HG03175 (cell line): Measurements from ENCODE around the gene SNX15.

Source experiments
- ATAC-seq: cut with Tn5 transposase; IDR thresholded peaks from one replicate; pipeline ENCODE4 v1.9.1; 2021; ENCODE audit warnings: mild to moderate bottlenecking, moderate library complexity; ENCODE audit not compliant: unreplicated experiment

SNX15 gene

GRCh38 chr11:65055538-65055937 lies 28.3 kb downstream of the SNX15 start:
- no peak for ATAC-seq

GRCh38 chr11:65056999-65057398 lies 29.8 kb downstream of the SNX15 start:
- ATAC-seq: no peak

DNA sequence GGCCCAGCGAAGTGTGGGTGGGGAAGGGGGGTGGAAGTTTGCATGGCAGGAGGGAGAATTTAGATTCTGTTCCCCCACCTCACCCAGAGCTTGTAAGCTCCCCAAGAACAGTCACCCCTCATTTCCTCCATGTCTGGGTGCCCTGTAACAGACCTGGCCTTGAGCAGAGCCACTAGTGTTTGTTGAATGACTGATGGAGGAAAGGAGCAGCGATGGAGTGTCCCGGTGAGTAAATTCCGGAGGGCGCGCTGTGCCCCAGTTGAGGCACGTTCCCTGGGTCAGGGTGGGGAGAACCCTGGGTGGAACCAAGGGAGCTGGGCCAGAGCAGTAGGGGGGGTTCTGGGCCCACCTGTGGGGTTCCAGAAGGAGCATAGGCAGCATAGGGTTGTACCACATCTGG lies 30.3 kb downstream of the SNX15 start:
- ATAC-seq: no peak

DNA sequence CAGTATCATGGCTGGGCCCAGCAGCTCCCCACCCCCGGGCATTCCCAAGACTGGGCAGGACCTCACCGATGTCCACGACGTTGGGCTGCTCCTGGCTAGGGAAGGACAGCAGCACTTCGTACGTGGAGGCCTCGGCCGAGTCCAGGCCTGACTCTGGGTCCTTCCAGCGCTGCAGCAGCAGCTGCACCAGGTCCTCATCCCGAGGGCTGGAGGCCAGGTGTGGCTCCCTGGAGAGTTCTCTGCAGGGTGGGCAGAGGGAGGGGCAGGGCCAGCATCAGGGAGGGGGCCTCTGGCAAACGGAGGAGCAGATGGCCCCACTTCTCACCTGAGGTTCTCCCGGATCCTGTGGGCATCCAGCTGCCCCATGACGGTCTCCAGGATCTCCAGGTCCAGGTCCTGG lies 30.8 kb downstream of the SNX15 start:
- no peak for ATAC-seq

DNA sequence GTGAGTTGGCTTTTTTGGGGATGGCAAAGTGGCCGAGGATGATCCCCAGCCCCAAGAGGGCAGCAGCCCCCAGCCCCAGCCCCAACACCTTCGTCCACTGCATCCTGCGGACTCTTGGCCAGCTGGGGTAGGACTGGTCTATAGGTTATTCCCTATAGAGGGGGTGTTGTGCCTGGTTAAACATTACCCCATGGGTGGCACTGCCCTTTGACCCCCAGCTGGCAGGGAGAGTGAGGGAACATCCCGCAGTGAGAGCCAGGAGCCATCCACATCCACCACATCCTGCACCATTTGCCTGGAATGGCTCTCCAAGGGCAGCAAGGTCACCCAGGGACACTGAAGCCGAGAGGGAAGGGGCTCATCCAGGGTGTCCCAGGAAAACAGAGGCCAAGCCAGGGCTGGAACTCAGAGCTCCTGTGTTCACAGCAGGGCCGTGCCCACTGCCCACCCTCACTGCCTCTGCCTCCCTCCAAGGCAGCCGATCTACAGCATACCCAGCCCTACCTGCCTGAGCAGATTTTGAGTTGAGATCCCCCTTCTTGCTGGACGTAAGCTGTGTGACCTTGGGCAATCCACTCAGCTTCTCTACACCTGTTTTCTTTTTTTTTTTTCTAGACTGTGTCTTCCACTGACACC lies 31.3 kb downstream of the SNX15 start, which contains the start of gene NAALADL1:
NAALADL1 (minus strand) TSS at position 135 of the 636 bp plus-strand sequence; CDS start at position 103, 32 bp downstream.
- ATAC-seq: no peak

GRCh38 chr11:65059523-65059922 lies 32.3 kb downstream of the SNX15 start:
- ATAC-seq: no peak

DNA sequence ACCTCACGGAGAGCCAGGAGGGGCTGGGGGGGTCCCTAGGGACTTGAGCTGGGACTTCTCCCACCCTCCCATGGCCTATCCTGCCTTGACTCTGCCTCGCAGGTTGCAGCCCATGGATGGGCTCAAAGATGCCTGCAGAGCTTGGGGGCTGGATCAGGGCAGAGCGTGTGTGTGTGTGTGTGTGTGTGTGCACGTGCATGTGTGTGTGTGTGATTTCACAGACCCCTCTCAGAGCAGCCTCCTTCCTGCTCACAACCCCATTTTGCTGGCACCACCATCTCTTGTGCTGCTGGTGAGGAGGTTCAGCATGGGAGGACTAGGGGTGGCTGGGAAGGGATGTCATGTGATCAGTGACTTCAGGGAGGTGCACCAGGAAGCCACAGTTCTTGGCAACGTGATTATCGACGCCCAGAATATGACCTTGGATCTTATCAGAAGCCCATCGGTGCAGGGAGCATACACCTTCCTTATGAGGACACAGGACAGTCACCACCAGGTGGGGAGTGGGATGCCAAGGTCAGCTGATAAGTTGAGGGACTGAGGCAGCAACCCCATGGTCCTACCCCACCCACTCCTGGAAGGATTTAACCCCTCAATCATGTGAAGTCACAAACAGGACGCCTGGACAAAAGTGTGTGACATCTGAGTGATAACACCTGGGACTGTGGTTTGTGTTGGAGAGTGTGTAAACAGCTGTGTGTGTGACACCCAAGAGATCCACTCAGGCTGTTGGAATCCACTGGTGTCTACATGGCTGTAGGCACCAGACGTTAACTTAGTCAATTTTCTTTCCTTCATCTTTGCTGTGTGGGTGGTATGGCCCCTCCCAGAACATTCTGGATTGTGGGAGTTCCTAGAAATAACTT lies 33.0 kb downstream of the SNX15 start:
- ATAC-seq: no peak

DNA sequence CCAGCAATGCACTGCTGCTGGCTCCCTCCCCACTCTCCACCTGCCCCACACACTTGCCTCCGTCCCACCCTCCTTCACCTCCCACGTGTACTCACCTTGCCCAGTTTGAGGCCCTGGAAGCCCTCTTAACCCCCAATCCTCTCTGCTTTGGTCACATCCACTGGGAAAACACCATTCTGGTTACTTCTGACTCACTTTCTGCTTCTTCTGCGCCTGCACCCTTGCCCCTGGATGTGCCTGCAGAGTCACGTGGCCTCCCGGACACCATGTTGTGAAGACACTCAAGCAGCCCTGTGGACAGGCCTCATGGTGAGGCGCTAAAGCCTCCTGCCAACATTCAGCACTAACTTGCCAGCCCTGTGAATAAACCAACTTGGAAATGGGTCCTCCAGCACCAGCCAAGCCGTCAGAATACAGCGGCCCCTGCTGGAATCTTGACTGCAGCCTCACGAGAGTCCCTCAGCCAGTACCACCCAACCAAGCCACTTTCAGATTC lies 33.7 kb downstream of the SNX15 start:
- ATAC-seq: no peak

- no peak for ATAC-seq
Measured at GRCh38 chr11:65063532-65063931, 36.3 kb downstream of the SNX15 start.

DNA sequence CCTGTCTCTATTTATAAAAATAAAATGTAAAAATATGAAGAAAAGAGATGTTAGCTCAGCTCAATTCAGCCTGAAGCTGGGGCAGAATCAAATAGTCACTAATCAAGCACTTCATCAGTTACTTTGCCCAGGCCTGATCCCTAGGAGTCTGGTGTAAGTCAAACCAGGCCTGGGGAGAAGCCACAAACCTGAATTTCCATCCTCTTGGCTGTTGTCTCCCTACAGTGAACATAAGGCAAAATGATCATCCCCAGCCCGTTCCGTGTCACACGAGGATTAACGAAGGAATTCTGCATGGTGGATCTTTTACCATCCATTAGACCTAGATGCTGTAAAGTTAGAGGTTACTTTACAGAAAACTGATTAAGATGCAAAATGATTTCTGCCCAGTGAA lies 37.6 kb downstream of the SNX15 start:
- no peak for ATAC-seq

DNA sequence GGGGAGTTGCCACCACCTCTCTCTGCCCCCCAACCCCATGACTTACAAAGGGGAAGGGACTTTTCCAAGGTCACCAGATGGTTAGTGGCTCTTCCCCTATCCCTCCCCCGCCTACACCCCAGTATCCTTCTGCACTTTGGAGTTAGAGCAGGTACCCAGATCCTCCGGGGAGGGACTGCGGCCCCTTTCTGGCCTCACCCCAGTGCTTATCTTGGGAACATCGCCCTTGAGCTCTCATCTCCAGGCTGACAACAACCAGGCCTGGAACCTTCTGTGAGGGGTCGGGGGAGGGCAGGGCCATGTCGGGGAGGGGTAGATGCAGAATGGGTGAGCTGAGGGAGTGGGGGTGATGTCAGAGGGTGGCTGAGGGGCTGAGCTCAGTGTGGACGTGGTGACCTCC lies 38.6 kb downstream of the SNX15 start:
- no peak for ATAC-seq

GRCh38 chr11:65066315-65066714 lies 39.1 kb downstream of the SNX15 start:
- no peak for ATAC-seq

- ATAC-seq: no peak
Measured at GRCh38 chr11:65066805-65067291, 39.6 kb downstream of the SNX15 start.

DNA sequence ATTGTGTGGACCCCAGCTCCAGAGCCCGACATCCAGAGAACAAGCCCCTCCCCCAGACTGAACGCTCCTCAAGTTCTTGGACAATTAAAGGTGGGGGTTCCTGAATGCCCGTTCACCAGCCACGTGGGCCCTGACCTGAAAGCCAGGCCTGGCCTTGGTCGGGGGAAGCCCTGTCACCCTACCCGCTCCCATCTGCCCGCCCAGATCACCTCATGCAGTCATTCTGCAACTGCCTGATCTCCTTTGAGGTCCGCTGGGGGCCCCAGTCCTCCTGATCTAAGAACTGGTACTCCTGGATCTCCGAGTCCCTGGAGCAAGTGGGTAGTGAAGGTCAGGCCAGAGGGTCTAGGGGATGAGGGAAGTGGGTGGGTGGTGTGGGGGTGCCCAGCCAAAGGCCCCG lies 40.2 kb downstream of the SNX15 start:
- no peak for ATAC-seq

- ATAC-seq: no peak
Measured at GRCh38 chr11:65069217-65069616, 42.0 kb downstream of the SNX15 start.

DNA sequence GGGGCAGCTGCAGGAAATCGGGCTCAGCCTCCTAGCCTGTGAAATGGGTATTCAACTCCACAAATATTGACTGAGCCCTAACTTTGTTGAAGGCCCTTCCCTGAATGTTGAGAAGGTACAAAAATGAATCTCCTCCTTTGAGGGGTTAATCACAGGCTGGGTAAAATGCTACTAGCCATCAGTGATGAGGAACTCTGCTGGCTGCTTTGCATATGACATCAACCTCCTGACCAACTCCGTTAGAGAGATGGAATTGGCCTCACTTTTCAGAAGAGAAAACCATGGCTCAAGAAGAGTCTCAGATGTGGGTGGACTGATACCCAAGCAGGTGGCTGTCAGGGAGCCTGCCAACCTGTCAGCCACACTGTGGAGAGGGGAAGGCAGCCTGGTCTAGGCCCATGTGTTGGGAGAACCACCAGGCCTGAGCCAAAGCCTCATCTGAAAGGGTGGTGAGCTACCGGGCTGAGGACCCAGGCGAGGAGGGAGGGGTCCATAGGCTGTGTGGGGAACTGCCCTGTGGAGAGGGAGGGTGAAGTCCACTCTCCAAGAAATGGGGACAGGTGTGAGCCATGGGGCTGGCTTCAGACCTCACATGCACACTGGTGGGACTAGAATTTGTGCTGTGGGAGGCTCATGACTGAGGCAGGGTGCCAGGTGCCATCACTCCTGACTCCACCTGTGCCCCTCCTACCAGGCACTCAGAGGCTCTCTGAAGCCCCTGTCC lies 44.8 kb downstream of the SNX15 start:
- no peak for ATAC-seq

- no peak for ATAC-seq
Measured at GRCh38 chr11:65072631-65072966, 45.4 kb downstream of the SNX15 start.

- no peak for ATAC-seq
Measured at GRCh38 chr11:65077451-65077850, 50.2 kb downstream of the SNX15 start.

DNA sequence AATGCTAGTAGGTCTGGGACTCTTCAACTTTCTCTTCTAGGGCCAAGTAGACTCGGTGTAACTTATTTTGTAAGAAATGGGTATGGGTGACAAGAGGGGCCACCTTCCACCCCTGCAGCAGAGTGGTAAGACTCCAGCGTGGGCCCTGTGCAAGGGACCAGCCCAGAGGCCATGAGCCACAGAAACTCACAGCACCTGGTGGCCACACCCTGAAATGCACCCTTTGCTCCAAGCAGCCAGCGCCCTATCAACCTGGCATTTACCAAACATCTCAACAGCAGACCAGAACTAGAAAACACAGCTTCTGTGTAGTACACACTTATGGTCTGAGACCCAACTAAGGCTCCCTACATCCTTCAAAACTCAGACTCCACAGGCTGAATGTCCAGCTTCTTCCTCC lies 50.9 kb downstream of the SNX15 start:
- peak; percentile 47 for ATAC-seq

DNA sequence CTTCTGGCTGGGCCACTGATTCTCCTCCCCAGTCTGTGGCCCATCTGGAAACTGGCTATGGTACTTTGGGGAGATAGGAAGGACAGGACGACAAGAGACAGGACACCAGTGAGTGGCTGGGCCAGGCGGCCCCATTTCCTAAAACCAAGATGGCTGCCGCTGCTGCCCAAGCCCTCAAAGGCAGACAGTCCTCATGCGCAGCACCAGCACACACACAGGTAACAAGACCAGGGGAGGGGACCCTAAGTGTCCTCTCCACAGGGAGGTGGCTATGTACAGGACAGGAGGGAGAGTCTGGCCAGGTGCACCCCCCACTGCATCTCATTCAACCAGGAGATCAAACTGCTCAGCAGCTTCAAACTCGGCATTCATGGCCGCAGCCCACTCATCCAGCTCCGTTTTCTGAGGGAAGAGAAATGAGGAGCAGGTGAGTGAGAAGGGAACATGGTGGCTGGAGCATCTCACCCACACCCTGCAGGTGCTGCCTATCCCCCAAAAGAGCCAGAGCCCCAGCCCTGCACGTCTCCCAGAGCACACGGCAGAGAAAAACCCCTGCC lies 51.6 kb downstream of the SNX15 start:
- ATAC-seq: no peak
